Measurements from ENCODE around the gene LRRC3.

Gene LRRC3

GRCh38 chr21:44490816-44491215 is 35.5 kb downstream of the LRRC3 start:
- no peaks in the 10 kb centered on the region for H4K20me1 ChIP-seq (ENCODE audit: insufficient read depth)
- TF ChIP-seq CTCF (conservative IDR thresholded peaks at IDR 0.05; ENCODE audit: low read depth, low read length), result no peak

GRCh38 chr21:44492567-44493385 is 37.5 kb downstream of the LRRC3 start:
- Histone ChIP-seq H3K79me2 (ENCODE audit: insufficient read depth, low read depth) (no peaks in the 10 kb centered on the region), H4K20me1 (ENCODE audit: insufficient read depth) (no peaks in the 10 kb centered on the region), H3K4me3 (IDR thresholded peaks at IDR 0.05; ENCODE audit: insufficient read depth, low read depth, low read length) (no peak overlapping the region), H3K4me2 (no peak overlapping the region), H2AFZ (ENCODE audit: low read depth) (no peak overlapping the region), H3K4me1 (ENCODE audit: low read depth, poor library complexity, severe bottlenecking) (no peaks in the 10 kb centered on the region), H3K27me3 (ENCODE audit: insufficient read depth, low read depth) (peaks cover 90% of the 10 kb centered on the region), H3K27ac (no peak overlapping the region), H3K9ac (no peak overlapping the region), H3K36me3 (ENCODE audit: insufficient read depth) (no peaks in the 10 kb centered on the region)
- TF ChIP-seq CTCF (conservative IDR thresholded peaks at IDR 0.05; ENCODE audit: low read depth, low read length), result no peak

More at GRCh38 chr21:44490816-44491215, 35.5 kb downstream of the LRRC3 start:
- H3K4me3 ChIP-seq (IDR thresholded peaks at IDR 0.05; ENCODE audit: insufficient read depth, low read depth, low read length), result no peak overlapping the region
- H3K4me2 ChIP-seq, result no peak overlapping the region
- H3K9ac ChIP-seq, result no peak overlapping the region
- no peaks in the 10 kb centered on the region for H3K79me2 ChIP-seq (ENCODE audit: insufficient read depth, low read depth)
- no peaks in the 10 kb centered on the region for H3K36me3 ChIP-seq (ENCODE audit: insufficient read depth)
- H2AFZ ChIP-seq (ENCODE audit: low read depth), result no peak overlapping the region
- no peaks in the 10 kb centered on the region for H3K4me1 ChIP-seq (ENCODE audit: low read depth, poor library complexity, severe bottlenecking)
- peaks cover 78% of the 10 kb centered on the region for H3K27me3 ChIP-seq (ENCODE audit: insufficient read depth, low read depth)
- no peak overlapping the region for H3K27ac ChIP-seq

GRCh38 chr21:44494418-44494817 is 39.1 kb downstream of the LRRC3 start:
- Histone ChIP-seq H3K27me3 (ENCODE audit: insufficient read depth, low read depth) (peaks cover 97% of the 10 kb centered on the region), H3K4me3 (IDR thresholded peaks at IDR 0.05; ENCODE audit: insufficient read depth, low read depth, low read length) (no peak overlapping the region), H3K79me2 (ENCODE audit: insufficient read depth, low read depth) (no peaks in the 10 kb centered on the region), H3K9ac (no peak overlapping the region), H3K4me1 (ENCODE audit: low read depth, poor library complexity, severe bottlenecking) (no peaks in the 10 kb centered on the region), H4K20me1 (ENCODE audit: insufficient read depth) (no peaks in the 10 kb centered on the region), H3K4me2 (no peak overlapping the region), H3K27ac (no peak overlapping the region), H2AFZ (ENCODE audit: low read depth) (no peak overlapping the region), H3K36me3 (ENCODE audit: insufficient read depth) (no peaks in the 10 kb centered on the region)
- no peak for TF ChIP-seq CTCF (conservative IDR thresholded peaks at IDR 0.05; ENCODE audit: low read depth, low read length)

- Histone ChIP-seq H3K27ac (no peak overlapping the region), H3K4me2 (no peak overlapping the region), H3K4me1 (ENCODE audit: low read depth, poor library complexity, severe bottlenecking) (no peaks in the 10 kb centered on the region), H3K36me3 (ENCODE audit: insufficient read depth) (no peaks in the 10 kb centered on the region), H3K79me2 (ENCODE audit: insufficient read depth, low read depth) (no peaks in the 10 kb centered on the region), H3K4me3 (IDR thresholded peaks at IDR 0.05; ENCODE audit: insufficient read depth, low read depth, low read length) (no peak overlapping the region), H2AFZ (ENCODE audit: low read depth) (no peak overlapping the region), H4K20me1 (ENCODE audit: insufficient read depth) (no peaks in the 10 kb centered on the region), H3K27me3 (ENCODE audit: insufficient read depth, low read depth) (peaks cover 99% of the 10 kb centered on the region), H3K9ac (no peak overlapping the region)
- no peak for TF ChIP-seq CTCF (conservative IDR thresholded peaks at IDR 0.05; ENCODE audit: low read depth, low read length)
These were observed 39.6 kb downstream of the LRRC3 start for GRCh38 chr21:44494956-44495355.
